Activated CD4-positive, alpha-beta T cell treated with anti-CD3 and anti-CD28 coated beads for 36 hours (primary cell): Measurements from ENCODE around the gene OR11H7. TPM values are rescaled to one million over a fixed set of nuclear protein-coding genes. Genes with fewer than 3 reads are reported as not detected.
"Not testable (repeated sequence)": the region's sequence is repeated elsewhere in the genome, so short reads cannot be mapped to it uniquely, and the experiment has no call there.

Experiments used
- ATAC-seq: fragments of 200-7000 bp; cut with Tn5 transposase; one replicate; pipeline ENCODE4 v1.10.0; 2021; ENCODE audit warnings: mild to moderate bottlenecking, moderate library complexity
- CTCF ChIA-PET: fragments of 350-600 bp; sonication (Branson Sonifier 250); formaldehyde crosslinking; loops from one replicate; lab custom pipeline; 2021; ENCODE audit warnings: antibody characterized with exemption; lab: Charles Lee
- POLR2A ChIA-PET: fragments of 350-600 bp; sonication (Branson Sonifier 250); formaldehyde crosslinking; loops from one replicate; lab custom pipeline; 2021; ENCODE audit warnings: antibody characterized with exemption, inconsistent platforms; lab: Charles Lee
- DNase-seq: peaks from one replicate; pipeline ENCODE4 v3.0.0-alpha.2; 2020
- H3K27ac Mint-ChIP-seq: one replicate; pipeline ENCODE4 v1.8.0; 2021; ENCODE audit warnings: mixed read lengths
- H3K27me3 Mint-ChIP-seq: one replicate; pipeline ENCODE4 v1.8.0; 2021; ENCODE audit warnings: mixed read lengths
- H3K36me3 Mint-ChIP-seq: one replicate; pipeline ENCODE4 v1.8.0; 2021; ENCODE audit warnings: low read depth, mixed read lengths
- H3K4me1 Mint-ChIP-seq: one replicate; pipeline ENCODE4 v1.8.0; 2021; ENCODE audit warnings: mixed read lengths
- H3K4me3 Mint-ChIP-seq: one replicate; pipeline ENCODE4 v1.8.0; 2021; ENCODE audit warnings: mild to moderate bottlenecking, moderate library complexity, mixed read lengths
- H3K9me3 Mint-ChIP-seq: one replicate; pipeline ENCODE4 v1.8.0; 2021; ENCODE audit warnings: low read depth, mixed read lengths
- intact Hi-C, 2 experiments: fragments of 100-400 bp; cut with DNase I in 1 of 2; cut with micrococcal nuclease in 1 of 2; formaldehyde crosslinking; loops; one replicate each; pipeline versions ENCODE4 v1.14.2 to v1.15.1; 2022 to 2024; cut with DNase I, micrococcal nuclease
- total RNA-seq, 2 experiments: library from RNA; stranded (reverse); gene quantifications; one replicate each; pipeline ENCODE4 v1.2.3, GENCODE V29; 2021

Gene OR11H7
- not detected for total RNA-seq

GRCh38 chr14:20228681-20229080 lies at the start of gene OR11H7:
Gene OR11H7 (plus strand): TSS chr14:20228981.
- peaks cover 3% of the 10 kb centered on the region for H3K9me3 Mint-ChIP-seq
- DNase-seq (no peak), ATAC-seq (no peak)
- no peaks in the 10 kb centered on the region for H3K4me1 Mint-ChIP-seq
- POLR2A ChIA-PET, result no interaction called here
- no peak within 1 kb of the TSS for H3K4me3 Mint-ChIP-seq
- H3K27me3 Mint-ChIP-seq, result peaks cover 9% of the 10 kb centered on the region
- intact Hi-C loops, result no loop called here
- CTCF ChIA-PET, result no interaction called here
- H3K36me3 Mint-ChIP-seq, result no peaks in the 10 kb centered on the region
- no peak within 1 kb of the TSS for H3K27ac Mint-ChIP-seq

DNA sequence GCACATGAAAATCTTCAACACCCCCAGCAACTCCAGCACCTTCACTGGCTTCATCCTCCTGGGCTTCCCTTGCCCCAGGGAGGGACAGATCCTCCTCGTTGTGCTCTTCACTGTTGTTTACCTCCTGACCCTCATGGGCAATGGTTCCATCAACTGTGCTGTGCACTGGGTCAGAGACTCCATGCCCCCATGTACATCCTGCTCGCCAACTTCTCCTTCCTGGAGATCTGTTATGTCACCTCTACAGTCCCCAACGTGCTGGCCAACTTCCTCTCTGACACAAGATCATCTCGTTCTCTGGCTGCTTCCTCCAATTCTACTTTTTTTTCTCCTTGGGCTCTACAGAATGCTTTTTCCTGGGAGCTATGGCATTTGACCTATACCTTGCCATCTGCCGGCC lies 49.6 kb upstream of the OR11H7 start:
- intact Hi-C loops, result no loop called here

GRCh38 chr14:20179880-20180279 lies 48.9 kb upstream of the OR11H7 start:
- H3K27me3 Mint-ChIP-seq, result peaks cover 4% of the 10 kb centered on the region
- H3K4me3 Mint-ChIP-seq, result no peak overlapping the region
- no peaks in the 10 kb centered on the region for H3K36me3 Mint-ChIP-seq
- intact Hi-C loops, result no loop called here
- no peaks in the 10 kb centered on the region for H3K9me3 Mint-ChIP-seq
- no peak for DNase-seq
- ChIA-PET POLR2A (no interaction called here), CTCF (interaction anchor here (0.7 to 1.1 kb wide), 2 partner anchors 12 kb away, joined by 3 to 5 read pairs; no protein-coding TSS in a partner anchor)
- no peak overlapping the region for H3K27ac Mint-ChIP-seq
- no peaks in the 10 kb centered on the region for H3K4me1 Mint-ChIP-seq
- no peak for ATAC-seq

More for the DNA sequence above, 49.6 kb upstream of the OR11H7 start:
- ATAC-seq, result no peak
- CTCF ChIA-PET, result interaction anchor here (0.7 kb wide), 1 partner anchor 12 kb away, joined by 3 read pairs; no protein-coding TSS in a partner anchor
- DNase-seq, result no peak
- Mint-ChIP-seq H3K4me3 (no peak overlapping the region), H3K27me3 (peaks cover 4% of the 10 kb centered on the region), H3K9me3 (no peaks in the 10 kb centered on the region), H3K36me3 (no peaks in the 10 kb centered on the region), H3K4me1 (no peaks in the 10 kb centered on the region), H3K27ac (no peak overlapping the region)
- POLR2A ChIA-PET, result no interaction called here

GRCh38 chr14:20180486-20180885 lies 48.3 kb upstream of the OR11H7 start:
- Mint-ChIP-seq H3K36me3 (no peaks in the 10 kb centered on the region), H3K4me3 (no peak overlapping the region), H3K27me3 (peaks cover 6% of the 10 kb centered on the region), H3K27ac (no peak overlapping the region), H3K9me3 (no peaks in the 10 kb centered on the region), H3K4me1 (no peaks in the 10 kb centered on the region)
- ATAC-seq, result no peak
- intact Hi-C loops, result no loop called here
- DNase-seq, result no peak
- POLR2A ChIA-PET, result no interaction called here
- CTCF ChIA-PET, result interaction anchor here (1.1 kb wide), 1 partner anchor 12 kb away, joined by 5 read pairs; no protein-coding TSS in a partner anchor

DNA sequence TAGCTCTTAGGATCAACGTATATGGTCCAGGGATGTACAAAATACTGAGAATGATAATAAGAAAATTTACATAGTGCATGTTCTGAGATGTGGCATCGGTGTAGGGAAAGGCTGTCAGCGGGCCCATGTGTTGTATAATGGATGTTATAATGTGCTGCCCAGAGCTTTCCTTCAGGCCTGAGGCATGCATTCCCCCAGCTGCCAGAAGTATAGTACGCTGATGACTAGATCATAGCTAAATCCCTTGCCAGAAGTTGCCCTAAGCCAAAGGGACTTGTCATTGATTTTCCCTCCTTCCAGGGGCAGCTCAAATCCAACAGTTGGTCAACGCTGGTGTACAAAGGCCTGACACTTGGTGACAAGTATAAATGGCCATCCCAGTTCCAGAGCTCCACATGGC lies 44.6 kb upstream of the OR11H7 start:
- ChIA-PET POLR2A (no interaction called here), CTCF (no interaction called here)
- no peaks in the 10 kb centered on the region for H3K36me3 Mint-ChIP-seq
- H3K27ac Mint-ChIP-seq, result no peak overlapping the region
- no peaks in the 10 kb centered on the region for H3K9me3 Mint-ChIP-seq
- DNase-seq (no peak), ATAC-seq (no peak)
- H3K4me1 Mint-ChIP-seq, result no peaks in the 10 kb centered on the region
- H3K27me3 Mint-ChIP-seq, result peaks cover 9% of the 10 kb centered on the region
- intact Hi-C loops, result no loop called here
- no peak overlapping the region for H3K4me3 Mint-ChIP-seq

GRCh38 chr14:20190596-20190995 lies 38.2 kb upstream of the OR11H7 start, which contains the start of gene OR11G2:
Gene OR11G2 (plus strand): TSS chr14:20190896. CDS start chr14:20197438, 6,542 bp downstream.
- H3K4me3 Mint-ChIP-seq, result no peak within 1 kb of the TSS
- intact Hi-C loops, result no loop called here
- DNase-seq (no peak), ATAC-seq (no peak)
- H3K4me1 Mint-ChIP-seq, result no peaks in the 10 kb centered on the region
- CTCF ChIA-PET, result interaction anchor here (0.7 kb wide), 1 partner anchor 59 kb away, joined by 3 read pairs; no protein-coding TSS in a partner anchor
- H3K27me3 Mint-ChIP-seq, result peaks cover 9% of the 10 kb centered on the region
- H3K9me3 Mint-ChIP-seq, result no peaks in the 10 kb centered on the region
- POLR2A ChIA-PET, result no interaction called here
- no peak within 1 kb of the TSS for H3K27ac Mint-ChIP-seq
- H3K36me3 Mint-ChIP-seq, result no peaks in the 10 kb centered on the region

GRCh38 chr14:20191396-20191795 lies 37.4 kb upstream of the OR11H7 start:
- Mint-ChIP-seq H3K4me1 (no peaks in the 10 kb centered on the region), H3K4me3 (no peak overlapping the region), H3K27ac (no peak overlapping the region), H3K9me3 (no peaks in the 10 kb centered on the region), H3K27me3 (peaks cover 11% of the 10 kb centered on the region), H3K36me3 (no peaks in the 10 kb centered on the region)
- ChIA-PET CTCF (interaction anchor here (0.8 to 1.5 kb wide), 2 partner anchors 11 to 12 kb away, joined by 3 to 5 read pairs; no protein-coding TSS in a partner anchor), POLR2A (no interaction called here)
- intact Hi-C loops, result no loop called here
- ATAC-seq, result no peak
- DNase-seq, result no peak

DNA sequence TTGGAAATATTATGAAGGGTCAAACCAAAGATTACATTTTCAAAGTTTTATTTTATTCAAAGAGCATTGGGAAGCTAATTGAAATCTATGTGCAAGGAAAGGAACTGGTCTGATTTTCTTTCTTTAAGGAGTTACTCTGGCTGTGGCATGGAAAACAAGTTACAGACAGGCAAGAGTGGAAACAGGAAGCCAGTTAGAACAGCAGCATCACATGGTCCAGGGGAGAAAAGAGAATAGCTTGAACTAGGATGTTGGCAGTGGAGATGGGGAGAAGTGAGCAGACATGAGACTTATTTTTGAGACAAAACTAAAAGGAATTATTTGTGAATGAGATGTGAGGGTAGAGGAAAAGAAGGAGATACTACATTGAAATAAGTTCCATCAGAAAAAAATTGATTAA lies 34.7 kb upstream of the OR11H7 start:
- Mint-ChIP-seq H3K9me3 (no peaks in the 10 kb centered on the region), H3K27ac (no peak overlapping the region), H3K4me3 (no peak overlapping the region), H3K27me3 (peaks cover 10% of the 10 kb centered on the region), H3K36me3 (no peaks in the 10 kb centered on the region), H3K4me1 (no peaks in the 10 kb centered on the region)
- intact Hi-C loops, result no loop called here
- POLR2A ChIA-PET, result no interaction called here
- CTCF ChIA-PET, result no interaction called here
- ATAC-seq (no peak), DNase-seq (no peak)

DNA sequence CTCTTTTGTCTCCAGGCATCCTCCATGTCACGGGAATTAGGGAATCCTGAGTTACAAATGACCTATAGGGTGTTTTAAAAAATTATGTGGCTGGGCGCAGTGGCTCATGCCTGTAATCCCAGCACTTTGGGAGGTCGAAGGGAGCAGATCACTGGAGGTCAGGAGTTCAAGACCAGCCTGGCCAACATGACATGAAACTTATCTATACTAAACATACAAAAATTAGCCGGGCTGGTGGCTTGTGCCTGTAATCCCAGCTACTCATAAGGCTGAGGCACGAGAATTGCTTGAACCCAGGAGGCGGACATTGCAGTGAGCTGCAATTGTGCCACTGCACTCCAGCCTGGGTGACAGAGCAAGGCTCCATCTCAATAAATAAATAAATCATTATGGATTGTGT lies 33.6 kb upstream of the OR11H7 start:
- H3K27ac Mint-ChIP-seq, DNase-seq, CTCF ChIA-PET, POLR2A ChIA-PET, ATAC-seq, H3K36me3 Mint-ChIP-seq, H3K9me3 Mint-ChIP-seq, H3K4me3 Mint-ChIP-seq, intact Hi-C loops, H3K4me1 Mint-ChIP-seq: not testable (repeated sequence)
- H3K27me3 Mint-ChIP-seq, result peaks cover 10% of the 10 kb centered on the region

- intact Hi-C loops, result no loop called here
- Mint-ChIP-seq H3K9me3 (no peaks in the 10 kb centered on the region), H3K36me3 (no peaks in the 10 kb centered on the region), H3K4me1 (no peaks in the 10 kb centered on the region), H3K27ac (no peak overlapping the region), H3K4me3 (no peak overlapping the region), H3K27me3 (peaks cover 10% of the 10 kb centered on the region)
- ChIA-PET CTCF (no interaction called here), POLR2A (no interaction called here)
- ATAC-seq, result no peak
- DNase-seq, result no peak
Observed at GRCh38 chr14:20195911-20196310, 32.9 kb upstream of the OR11H7 start.

DNA sequence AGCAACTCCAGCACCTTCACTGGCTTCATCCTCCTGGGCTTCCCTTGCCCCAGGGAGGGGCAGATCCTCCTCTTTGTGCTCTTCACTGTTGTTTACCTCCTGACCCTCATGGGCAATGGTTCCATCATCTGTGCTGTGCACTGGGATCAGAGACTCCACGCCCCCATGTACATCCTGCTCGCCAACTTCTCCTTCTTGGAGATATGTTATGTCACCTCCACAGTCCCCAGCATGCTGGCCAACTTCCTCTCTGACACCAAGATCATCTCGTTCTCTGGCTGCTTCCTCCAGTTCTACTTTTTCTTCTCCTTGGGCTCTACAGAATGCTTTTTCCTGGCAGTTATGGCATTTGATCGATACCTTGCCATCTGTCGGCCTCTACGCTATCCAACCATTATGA lies 31.3 kb upstream of the OR11H7 start:
- Mint-ChIP-seq H3K9me3 (no peaks in the 10 kb centered on the region), H3K27ac (no peak overlapping the region), H3K36me3 (no peaks in the 10 kb centered on the region), H3K4me3 (no peak overlapping the region), H3K4me1 (no peaks in the 10 kb centered on the region), H3K27me3 (peaks cover 10% of the 10 kb centered on the region)
- CTCF ChIA-PET, result no interaction called here
- intact Hi-C loops, result no loop called here
- no peak for DNase-seq
- ATAC-seq, result no peak
- POLR2A ChIA-PET, result no interaction called here

GRCh38 chr14:20198991-20199390 lies 29.8 kb upstream of the OR11H7 start:
- ATAC-seq, result no peak
- Mint-ChIP-seq H3K9me3 (no peaks in the 10 kb centered on the region), H3K36me3 (no peaks in the 10 kb centered on the region), H3K4me3 (no peak overlapping the region), H3K27me3 (peaks cover 14% of the 10 kb centered on the region), H3K27ac (no peak overlapping the region), H3K4me1 (no peaks in the 10 kb centered on the region)
- DNase-seq, result no peak
- ChIA-PET CTCF (no interaction called here), POLR2A (no interaction called here)
- intact Hi-C loops, result no loop called here
